Breast epithelium (tissue), 3 donors: ENCODE results near the gene TMEM178B.

Experiments
- CTCF ChIP-seq, 3 donors: fragments of 450-650 bp; IDR thresholded peaks; one replicate each; pipeline ENCODE4 v1.5.1; 2016 to 2017; ENCODE audit warnings: antibody characterized with exemption in 3 of 3, mild to moderate bottlenecking in 3 of 3, moderate library complexity in 3 of 3
- POLR2A ChIP-seq: fragments of 450-650 bp; IDR thresholded peaks from one replicate; pipeline ENCODE4 v1.6.1; 2016; ENCODE audit warnings: antibody characterized with exemption, mild to moderate bottlenecking, moderate library complexity
- POLR2AphosphoS5 ChIP-seq, 3 donors: sonication (generic); formaldehyde crosslinking; IDR thresholded peaks; one replicate each; pipeline ENCODE4 v1.6.1; 2017; ENCODE audit warnings: antibody characterized with exemption in 3 of 3

GRCh38 chr7:141522657-141523342 is 448.9 kb downstream of the TMEM178B start:
- no peak for TF ChIP-seq CTCF (IDR thresholded peaks at IDR 0.05)
- TF ChIP-seq POLR2A, result no peak
- no peak for TF ChIP-seq POLR2AphosphoS5 (IDR thresholded peaks at IDR 0.05)
